Left ventricle myocardium inferior (tissue), 1 donor: ENCODE measurements around the gene ACOXL. TPM values are rescaled to one million over a fixed set of nuclear protein-coding genes. Genes with fewer than 3 reads are reported as not detected.

Experiments used
- DNase-seq: peaks from one replicate; pipeline ENCODE4 v3.0.0-alpha.2; 2020
- H3K27ac ChIP-seq: fragments of 200-600 bp; replicated peaks from 2 replicates; pipeline ENCODE4 v1.8.0; 2021
- H3K27me3 ChIP-seq: fragments of 200-600 bp; 2 replicates; pipeline ENCODE4 v1.8.0; 2021; ENCODE audit warnings: low read depth
- H3K36me3 ChIP-seq: fragments of 200-600 bp; 2 replicates; pipeline ENCODE4 v1.8.0; 2021
- H3K4me1 ChIP-seq: fragments of 200-600 bp; 2 replicates; pipeline ENCODE4 v1.8.0; 2021
- H3K4me3 ChIP-seq: fragments of 200-600 bp; 2 replicates; pipeline ENCODE4 v1.8.0; 2021; ENCODE audit warnings: mild to moderate bottlenecking, moderate library complexity
- H3K9me3 ChIP-seq: fragments of 200-600 bp; replicated peaks from 2 replicates; pipeline ENCODE4 v1.8.0; 2021
- CTCF ChIP-seq: fragments of 200-600 bp; IDR thresholded peaks from 2 replicates; pipeline ENCODE4 v1.8.0; 2021; ENCODE audit warnings: antibody characterized with exemption, mild to moderate bottlenecking, borderline replicate concordance
- intact Hi-C: fragments of 100-400 bp; cut with micrococcal nuclease; formaldehyde crosslinking; loops from one replicate; pipeline ENCODE4 v1.11.0; 2022
- total RNA-seq: library from RNA; stranded (reverse); fragmentation: NEBNext Ultra II Directional; extraction: Animal tissue kit (Norgen Biotek cat#: 25700); gene quantifications from one replicate; pipeline ENCODE4 v1.2.1, GENCODE V29; 2021
- donor health status: DM: no; HTN: yes; CAD: no; lungs with severe emphysema.

ACOXL gene
- total RNA-seq, 1 donor from 2014 or later = not detected

GRCh38 chr2:110768591-110768990, 36.2 kb downstream of the ACOXL start:
- no peak for TF ChIP-seq CTCF
- H3K36me3 ChIP-seq = no peaks in the 10 kb centered on the region
- H3K27ac ChIP-seq = no peak overlapping the region
- intact Hi-C loops = no loop called here
- no peak overlapping the region for H3K4me3 ChIP-seq
- no peaks in the 10 kb centered on the region for H3K27me3 ChIP-seq
- peaks cover 37% of the 10 kb centered on the region for H3K4me1 ChIP-seq
- H3K9me3 ChIP-seq = peaks cover 12% of the 10 kb centered on the region
- no peak for DNase-seq

GRCh38 chr2:110770404-110770958, 38.1 kb downstream of the ACOXL start:
- DNase-seq = peak; percentile 44
- intact Hi-C loops = no loop called here
- TF ChIP-seq CTCF = no peak

GRCh38 chr2:110770959-110771431, 38.6 kb downstream of the ACOXL start:
- Histone ChIP-seq H3K36me3 (no peaks in the 10 kb centered on the region), H3K27me3 (no peaks in the 10 kb centered on the region), H3K27ac (peak overlapping the region; percentile 66), H3K4me1 (peaks cover 45% of the 10 kb centered on the region), H3K9me3 (peaks cover 3% of the 10 kb centered on the region), H3K4me3 (peak overlapping the region; percentile 48)
- DNase-seq = peak; percentile 35
- intact Hi-C loops = no loop called here
- TF ChIP-seq CTCF = no peak

More at GRCh38 chr2:110770404-110770958, 38.1 kb downstream of the ACOXL start:
- peaks cover 45% of the 10 kb centered on the region for H3K4me1 ChIP-seq
- peak overlapping the region; percentile 48 for H3K4me3 ChIP-seq
- H3K27me3 ChIP-seq = no peaks in the 10 kb centered on the region
- peak overlapping the region; percentile 66 for H3K27ac ChIP-seq
- no peaks in the 10 kb centered on the region for H3K36me3 ChIP-seq
- H3K9me3 ChIP-seq = peaks cover 8% of the 10 kb centered on the region

DNA sequence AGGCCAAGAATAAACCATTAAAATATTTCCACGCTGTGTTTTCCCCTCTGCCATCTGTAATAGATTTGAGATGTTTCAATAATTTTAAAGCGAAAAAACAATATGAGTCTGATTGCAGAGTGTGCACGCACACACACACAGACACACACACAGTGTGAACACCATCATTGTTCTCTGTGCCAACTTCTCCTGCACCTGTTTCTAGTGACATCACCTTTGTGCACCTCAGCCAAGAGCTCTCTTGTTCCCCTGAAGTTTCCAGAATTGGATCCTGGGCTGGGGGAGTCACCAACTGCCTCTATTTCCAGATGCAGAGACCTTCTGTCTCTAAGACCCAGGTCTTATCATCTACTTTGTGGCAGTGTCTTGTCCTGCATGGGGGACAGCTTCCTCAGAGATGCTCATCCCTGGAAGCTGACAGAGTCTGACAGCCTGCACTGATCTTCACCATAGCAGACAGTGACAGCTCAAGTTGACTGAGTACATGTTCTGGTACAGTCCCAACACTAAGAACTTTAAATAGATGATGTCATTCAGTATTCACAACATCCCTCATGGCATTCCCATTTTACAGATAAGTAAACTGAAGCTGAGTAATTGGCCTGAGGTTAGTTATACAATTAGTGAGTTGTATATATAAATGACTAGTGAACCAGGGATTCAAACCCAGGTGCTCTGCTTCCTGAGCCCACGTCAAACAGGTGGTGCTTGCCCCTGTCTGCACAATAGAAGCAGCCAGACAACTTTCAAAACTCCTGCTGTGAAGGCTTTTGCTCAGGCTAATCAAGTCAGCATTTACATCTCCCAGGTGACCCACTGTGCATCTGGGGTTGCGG, 39.4 kb downstream of the ACOXL start:
- no peaks in the 10 kb centered on the region for H3K36me3 ChIP-seq
- peak overlapping the region; percentile 48 for H3K4me3 ChIP-seq
- H3K27me3 ChIP-seq = no peaks in the 10 kb centered on the region
- no peak for DNase-seq
- H3K4me1 ChIP-seq = peaks cover 45% of the 10 kb centered on the region
- intact Hi-C loops = no loop called here
- TF ChIP-seq CTCF = no peak
- no peaks in the 10 kb centered on the region for H3K9me3 ChIP-seq
- peak overlapping the region; percentile 66 for H3K27ac ChIP-seq

- peaks cover 45% of the 10 kb centered on the region for H3K4me1 ChIP-seq
- H3K4me3 ChIP-seq = no peak overlapping the region
- H3K36me3 ChIP-seq = no peaks in the 10 kb centered on the region
- no peak for TF ChIP-seq CTCF
- H3K27me3 ChIP-seq = no peaks in the 10 kb centered on the region
- H3K9me3 ChIP-seq = no peaks in the 10 kb centered on the region
- intact Hi-C loops = no loop called here
- no peak for DNase-seq
- H3K27ac ChIP-seq = no peak overlapping the region
Observed at GRCh38 chr2:110772383-110772755, 40.0 kb downstream of the ACOXL start.
